Peyer's patch (tissue), 4 donors: ENCODE results near the gene ZBTB12. TPM values are rescaled to one million over a fixed set of nuclear protein-coding genes. Genes with fewer than 3 reads are reported as not detected.

Experiments used
- DNase-seq, 3 donors: peaks; one replicate each; pipeline ENCODE4 v3.0.0-alpha.2; 2017 to 2019
- H3K27ac ChIP-seq, 4 donors: fragments of 200-600 bp; sonication (generic); one replicate each; pipeline ENCODE4 v1.5.1; 2016 to 2019
- H3K27me3 ChIP-seq, 2 donors: fragments of 200-600 bp; sonication (generic); one replicate each; pipeline ENCODE4 v1.5.1; 2019
- H3K36me3 ChIP-seq, 3 donors: fragments of 200-600 bp; sonication (generic); one replicate each; pipeline ENCODE4 v1.5.1; 2016 to 2019
- H3K4me1 ChIP-seq, 4 donors: fragments of 200-600 bp; sonication (generic); one replicate each; pipeline ENCODE4 v1.5.1; 2016 to 2019
- H3K4me3 ChIP-seq, 4 donors: fragments of 200-600 bp; sonication (generic); 1 replicate in 3 of 4; 2 replicates in 1 of 4; pipeline ENCODE4 v1.5.1; 2016 to 2019; ENCODE audit warnings: mild to moderate bottlenecking in 1 of 4
- H3K9me3 ChIP-seq, 4 donors: fragments of 200-600 bp; sonication (generic); one replicate each; pipeline ENCODE4 v1.5.1; 2016 to 2019; ENCODE audit warnings: mild to moderate bottlenecking in 1 of 4
- CTCF ChIP-seq, 6 experiments: fragments of 450-650 bp in 4 of 6; fragments of 200-600 bp in 2 of 6; sonication (generic) in 1 of 6; IDR thresholded peaks; one replicate each; pipeline ENCODE4 v1.5.1; 2017 to 2019; ENCODE audit warnings: antibody characterized with exemption in 6 of 6, mild to moderate bottlenecking in 3 of 6, moderate library complexity in 1 of 6
- POLR2A ChIP-seq, 2 donors: fragments of 450-650 bp; IDR thresholded peaks; one replicate each; pipeline ENCODE4 v1.5.1; 2017; ENCODE audit warnings: antibody characterized with exemption in 2 of 2, mild to moderate bottlenecking in 2 of 2, moderate library complexity in 2 of 2
- total RNA-seq, 4 donors: library from RNA; depleted of rRNA; stranded (reverse); fragments of >200 nt; gene quantifications; one replicate each; pipeline ENCODE4 v1.1.0, GENCODE V29; 2016

Gene ZBTB12
- total RNA-seq, 4 donors from 2014 or later: 1.0 to 5.0 (median 1.9) TPM; not detected in 1

GRCh38 chr6:31928672-31928939 is 26.7 kb upstream of the ZBTB12 start:
- H3K36me3 ChIP-seq: no peaks in the 10 kb centered on the region
- no peaks in the 10 kb centered on the region for H3K9me3 ChIP-seq
- H3K4me3 ChIP-seq: peak overlapping the region in 1 of 4 donors; percentile 48
- H3K27ac ChIP-seq: no peak overlapping the region
- DNase-seq: no peak
- no peaks in the 10 kb centered on the region for H3K27me3 ChIP-seq
- no peaks in the 10 kb centered on the region for H3K4me1 ChIP-seq
- TF ChIP-seq CTCF (IDR thresholded peaks at IDR 0.05) (no peak), POLR2A (IDR thresholded peaks at IDR 0.05) (no peak)

GRCh38 chr6:31927863-31928671 is 26.2 kb upstream of the ZBTB12 start:
- Histone ChIP-seq H3K4me1 (no peaks in the 10 kb centered on the region), H3K27me3 (no peaks in the 10 kb centered on the region), H3K36me3 (no peaks in the 10 kb centered on the region), H3K4me3 (peak overlapping the region in 3 of 4 donors; percentile 16 to 48 (median 28)), H3K27ac (peak overlapping the region in 3 of 4 donors; percentile 38 to 53 (median 44)), H3K9me3 (no peaks in the 10 kb centered on the region)
- no peak for DNase-seq
- TF ChIP-seq CTCF (IDR thresholded peaks at IDR 0.05) (no peak), POLR2A (IDR thresholded peaks at IDR 0.05) (no peak)

- H3K27me3 ChIP-seq: no peaks in the 10 kb centered on the region
- TF ChIP-seq CTCF (IDR thresholded peaks at IDR 0.05) (no peak), POLR2A (IDR thresholded peaks at IDR 0.05) (no peak)
- peak within 1 kb of the TSS in 3 of 4 donors; percentile 16 to 48 (median 28) for H3K4me3 ChIP-seq
- peak within 1 kb of the TSS in 3 of 4 donors; percentile 38 to 53 (median 44) for H3K27ac ChIP-seq
- H3K4me1 ChIP-seq: no peaks in the 10 kb centered on the region
- H3K36me3 ChIP-seq: no peaks in the 10 kb centered on the region
- no peak for DNase-seq
- no peaks in the 10 kb centered on the region for H3K9me3 ChIP-seq
Observed at GRCh38 chr6:31927242-31927862, 25.5 kb upstream of the ZBTB12 start, which contains the start of gene C2. Gene C2, plus strand, starts transcription at chr6:31927717. Its CDS starts 36 bp downstream, at chr6:31927753.

- no peaks in the 10 kb centered on the region for H3K9me3 ChIP-seq
- no peak overlapping the region for H3K27ac ChIP-seq
- DNase-seq: peak in 1 of 3 donors; percentile 27
- no peaks in the 10 kb centered on the region for H3K36me3 ChIP-seq
- H3K4me1 ChIP-seq: no peaks in the 10 kb centered on the region
- H3K27me3 ChIP-seq: no peaks in the 10 kb centered on the region
- no peak overlapping the region for H3K4me3 ChIP-seq
- TF ChIP-seq CTCF (IDR thresholded peaks at IDR 0.05): no peak
- TF ChIP-seq POLR2A (IDR thresholded peaks at IDR 0.05): no peak
Observed at GRCh38 chr6:31922942-31923341, 21.1 kb upstream of the ZBTB12 start.

- DNase-seq: no peak
- Histone ChIP-seq H3K9me3 (no peaks in the 10 kb centered on the region), H3K4me1 (no peaks in the 10 kb centered on the region), H3K27ac (no peak overlapping the region), H3K4me3 (no peak overlapping the region), H3K36me3 (no peaks in the 10 kb centered on the region), H3K27me3 (no peaks in the 10 kb centered on the region)
- TF ChIP-seq CTCF (IDR thresholded peaks at IDR 0.05) (no peak), POLR2A (IDR thresholded peaks at IDR 0.05) (no peak)
Observed at GRCh38 chr6:31920811-31921210, 18.9 kb upstream of the ZBTB12 start.
